HG03280 (cell line): ENCODE data around the gene KCNQ1.

Experiments
- ATAC-seq: cut with Tn5 transposase; IDR thresholded peaks from one replicate; pipeline ENCODE4 v1.9.1; 2021; ENCODE audit warnings: mild to moderate bottlenecking, moderate library complexity; ENCODE audit not compliant: unreplicated experiment

KCNQ1 gene

DNA sequence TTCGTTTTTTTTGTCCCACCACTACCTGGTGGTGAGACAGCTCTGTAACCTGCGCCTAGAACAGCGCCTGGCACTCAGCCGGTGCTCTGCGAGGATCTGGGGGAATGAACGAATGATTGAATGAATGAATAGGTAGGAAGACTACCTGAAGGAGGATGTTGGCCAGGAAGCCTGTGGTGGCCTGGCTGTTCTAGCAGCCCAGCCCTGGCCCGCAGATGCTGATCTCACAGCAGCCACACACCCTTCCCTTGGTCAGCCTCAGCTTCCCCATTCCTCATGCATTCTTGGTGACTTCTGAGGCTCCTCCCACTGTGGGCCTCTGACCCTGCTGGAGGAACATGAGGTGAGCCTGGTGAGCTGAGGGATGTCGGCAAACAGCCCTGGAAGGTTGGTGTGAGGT is 4.2 kb upstream of the KCNQ1 start:
- no peak for ATAC-seq

DNA sequence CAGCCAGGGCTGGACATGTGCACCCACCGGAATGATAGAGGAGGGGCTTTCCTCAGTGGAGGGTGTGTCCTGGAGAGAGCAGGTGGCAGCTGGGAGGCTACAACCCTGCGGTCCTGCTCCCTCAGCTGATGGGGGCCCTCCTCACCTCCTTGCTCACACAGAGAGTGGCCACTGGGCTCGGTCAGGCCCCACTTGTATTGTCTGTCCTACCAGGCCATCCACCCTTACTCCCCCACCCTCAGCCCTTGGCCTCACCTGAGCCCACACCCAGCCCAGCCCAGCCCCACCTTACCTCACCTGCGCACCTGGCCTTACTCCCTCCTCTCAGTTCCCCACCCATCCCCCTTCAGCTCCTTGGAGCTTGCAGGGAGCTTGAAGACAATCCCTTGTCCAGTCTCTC is 3.6 kb upstream of the KCNQ1 start:
- ATAC-seq, result no peak

DNA sequence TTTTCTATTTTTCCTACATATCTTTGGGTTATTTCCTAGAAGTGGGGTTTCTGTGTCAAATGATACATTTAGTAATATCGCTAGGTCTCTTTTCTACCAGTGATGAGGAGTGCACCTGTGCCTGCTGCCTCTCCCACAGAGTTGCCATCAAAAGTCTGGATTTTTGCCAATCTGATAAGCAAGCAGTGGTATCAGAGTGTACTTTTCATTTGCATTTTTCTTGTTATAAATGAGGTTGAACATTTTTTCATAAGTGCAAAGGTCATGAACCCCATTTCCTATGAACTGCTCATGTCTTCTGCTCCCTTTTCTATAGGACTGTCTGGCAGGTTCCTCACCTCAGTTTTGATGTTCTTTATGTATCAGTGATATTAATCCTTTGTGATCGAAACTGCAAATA is 2.2 kb upstream of the KCNQ1 start:
- ATAC-seq, result no peak

DNA sequence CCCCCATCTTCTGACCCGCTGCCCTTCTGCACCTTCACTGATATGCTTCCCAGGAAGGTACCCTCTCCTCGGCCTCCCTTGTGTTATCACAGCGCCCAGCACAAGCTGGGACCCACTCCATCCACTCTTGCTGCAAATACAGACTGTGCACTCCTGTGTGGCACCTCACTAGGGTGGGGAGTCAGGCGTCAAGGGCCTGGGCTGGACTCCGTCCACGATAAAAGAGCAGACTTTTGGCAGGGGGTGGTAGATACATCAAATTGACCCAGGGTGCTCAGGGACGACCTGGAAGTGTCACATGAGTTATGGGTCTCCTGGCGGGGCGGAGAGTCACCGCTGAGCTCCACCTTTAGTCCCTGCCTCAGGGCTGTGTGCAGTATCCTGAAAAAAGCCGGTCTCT is 1.4 kb upstream of the KCNQ1 start:
- ATAC-seq, result no peak

DNA sequence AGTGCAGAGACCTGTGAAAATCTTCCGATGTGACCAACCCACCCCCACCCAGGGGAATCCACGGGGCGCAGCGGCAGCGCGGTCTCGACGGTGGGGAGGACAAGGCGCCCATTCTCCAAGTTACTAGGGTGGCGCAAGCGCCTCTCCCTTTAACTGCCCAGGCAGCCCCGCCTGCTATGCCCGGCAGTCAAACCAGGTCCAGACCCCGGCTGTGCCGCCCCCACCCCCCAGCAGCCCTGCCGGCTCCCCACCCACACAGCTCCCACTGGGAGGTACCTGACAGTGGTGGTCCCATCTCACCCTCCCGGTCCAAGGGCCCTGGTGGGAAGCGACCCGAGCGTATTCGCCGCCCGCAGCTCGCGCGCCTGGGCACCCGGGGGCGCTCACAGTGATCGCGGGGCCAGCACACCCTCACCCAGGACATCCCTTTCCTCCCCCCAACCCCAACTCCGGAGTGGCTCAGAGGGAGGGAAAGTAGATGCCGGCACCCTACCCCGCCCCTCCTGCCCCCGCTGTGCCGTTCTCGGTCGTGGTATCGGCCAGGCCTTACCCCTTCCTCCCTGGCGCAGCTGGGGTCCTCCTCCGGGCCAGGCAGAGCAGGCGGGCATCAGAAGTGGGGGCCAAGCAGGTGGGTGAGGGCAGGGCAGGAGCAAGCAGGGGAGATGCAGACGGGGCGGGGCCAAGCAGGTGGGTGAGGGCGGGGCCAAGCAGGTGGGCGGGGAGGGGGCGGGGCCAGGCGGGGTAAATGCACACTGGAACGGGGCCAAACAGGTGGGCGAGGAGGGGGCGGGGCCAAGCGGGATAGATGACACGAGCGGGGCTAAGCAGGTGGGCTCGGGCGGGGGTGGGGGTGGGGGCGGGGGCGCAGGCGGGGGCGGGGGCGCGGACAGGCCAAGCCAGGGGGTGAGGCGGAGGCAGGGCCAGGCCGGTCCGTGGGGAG is 657 bp upstream of the KCNQ1 start, which contains the start of gene TRPM5:
TSS of gene TRPM5 (minus strand) at position 634 of the 940 bp plus-strand sequence. CDS start 21,478 bp downstream, outside the sequence.
- no peak for ATAC-seq

DNA sequence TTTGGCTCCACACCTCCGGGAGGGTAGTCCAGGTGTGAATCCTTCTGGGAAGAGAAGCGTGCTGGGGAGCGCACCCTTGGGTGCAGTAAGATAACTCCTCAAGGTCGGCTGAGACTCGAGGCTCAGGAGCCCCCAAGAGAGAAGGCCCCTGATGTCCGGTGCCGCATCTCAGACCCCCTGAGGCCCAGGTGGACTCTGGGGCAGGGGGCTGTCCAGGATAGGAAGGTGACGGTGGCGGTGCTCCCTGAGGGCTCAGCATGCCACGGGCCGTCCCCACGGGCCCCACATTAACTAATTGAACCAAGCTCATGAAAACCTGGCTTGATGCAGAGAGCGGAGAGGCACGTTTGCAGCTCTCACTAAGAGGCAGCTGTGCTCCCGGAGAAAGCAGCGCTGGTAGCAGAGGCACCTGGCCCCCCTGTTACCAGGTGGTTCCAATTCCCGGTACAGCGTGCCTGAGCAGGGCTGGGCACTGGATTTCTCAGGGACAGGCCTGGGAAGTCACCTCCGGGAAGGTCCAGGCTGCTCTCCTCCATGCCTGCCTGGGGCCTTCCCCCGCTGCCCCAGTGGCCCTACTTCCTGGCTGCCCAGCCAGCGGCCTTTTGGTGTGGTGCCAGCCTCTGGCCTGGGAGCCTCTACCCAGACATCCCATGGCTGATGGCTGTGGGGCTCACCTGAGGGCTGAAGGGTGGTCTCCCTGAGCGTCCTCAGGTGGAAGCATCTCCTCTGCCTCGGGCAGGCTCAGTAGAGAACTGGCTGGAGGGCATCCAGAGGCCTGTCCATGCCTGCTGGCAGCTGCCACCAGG is 1.1 kb downstream of the KCNQ1 start:
- ATAC-seq, result no peak

DNA sequence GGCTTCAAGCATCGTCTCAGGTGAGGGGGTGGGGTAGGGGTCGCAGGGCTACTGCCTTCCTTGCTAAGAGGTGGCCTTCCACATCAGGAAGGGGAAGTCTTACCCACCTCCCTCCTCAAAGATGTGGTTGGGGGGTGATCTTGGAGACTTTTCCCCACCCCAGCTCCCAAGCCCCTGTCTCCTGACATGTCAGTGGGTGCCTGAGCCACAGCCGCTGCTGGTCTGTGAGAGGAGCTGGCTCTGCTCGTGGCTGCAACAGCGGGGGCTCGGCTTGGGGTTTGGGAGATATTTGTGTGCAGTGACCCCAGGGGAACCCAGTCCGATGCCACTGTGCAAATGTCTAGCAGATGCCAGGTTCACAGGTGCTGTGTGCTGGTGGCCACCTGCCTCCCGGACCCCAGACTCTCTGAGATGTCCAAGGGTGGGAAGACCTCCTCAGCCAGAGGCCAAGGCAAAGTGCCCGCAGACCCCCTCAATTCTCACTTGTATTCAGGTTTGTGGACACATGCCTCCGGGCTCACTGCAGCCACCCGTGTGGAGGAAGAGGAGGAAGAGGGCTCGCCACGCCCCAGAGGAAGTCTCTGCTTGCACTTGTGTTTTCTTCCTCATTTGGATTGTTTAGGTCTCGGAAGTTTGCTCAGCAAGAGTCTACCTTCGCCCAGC is 1.9 kb downstream of the KCNQ1 start:
- no peak for ATAC-seq

DNA sequence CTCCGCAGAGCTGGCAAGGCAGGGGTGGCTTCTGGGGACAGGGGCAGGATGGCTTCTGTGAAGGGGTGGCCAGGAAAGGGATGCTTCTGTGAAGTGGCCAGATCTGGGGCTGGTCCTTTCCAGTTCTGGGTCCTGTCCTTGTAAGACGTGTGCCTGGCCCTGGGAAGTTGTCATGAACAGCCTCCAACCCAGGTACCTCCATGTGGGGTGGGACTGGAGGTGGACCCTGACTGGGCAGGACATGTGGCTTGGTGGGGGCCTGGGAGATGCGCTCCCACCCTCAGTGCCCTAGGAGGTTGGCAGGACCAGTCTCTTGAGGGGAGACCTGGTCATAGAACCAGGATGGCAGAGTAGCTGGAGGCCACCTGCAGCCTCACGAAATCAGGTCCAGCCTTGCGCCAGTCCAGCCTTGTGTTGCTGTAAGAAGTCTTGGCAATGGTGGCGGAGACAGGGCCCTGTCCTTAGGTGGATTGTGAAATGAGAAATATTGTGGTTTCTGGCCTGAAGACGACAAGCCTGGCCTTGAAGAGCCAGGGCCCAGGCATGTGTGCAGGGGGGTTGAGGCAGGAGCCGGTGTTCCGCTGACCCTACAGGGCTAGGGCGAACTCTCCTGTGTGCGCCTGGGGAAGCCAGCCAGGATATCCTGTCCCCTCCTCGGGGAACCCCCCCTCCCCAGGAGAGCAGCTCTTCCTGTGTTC is 2.6 kb downstream of the KCNQ1 start:
- no peak for ATAC-seq

DNA sequence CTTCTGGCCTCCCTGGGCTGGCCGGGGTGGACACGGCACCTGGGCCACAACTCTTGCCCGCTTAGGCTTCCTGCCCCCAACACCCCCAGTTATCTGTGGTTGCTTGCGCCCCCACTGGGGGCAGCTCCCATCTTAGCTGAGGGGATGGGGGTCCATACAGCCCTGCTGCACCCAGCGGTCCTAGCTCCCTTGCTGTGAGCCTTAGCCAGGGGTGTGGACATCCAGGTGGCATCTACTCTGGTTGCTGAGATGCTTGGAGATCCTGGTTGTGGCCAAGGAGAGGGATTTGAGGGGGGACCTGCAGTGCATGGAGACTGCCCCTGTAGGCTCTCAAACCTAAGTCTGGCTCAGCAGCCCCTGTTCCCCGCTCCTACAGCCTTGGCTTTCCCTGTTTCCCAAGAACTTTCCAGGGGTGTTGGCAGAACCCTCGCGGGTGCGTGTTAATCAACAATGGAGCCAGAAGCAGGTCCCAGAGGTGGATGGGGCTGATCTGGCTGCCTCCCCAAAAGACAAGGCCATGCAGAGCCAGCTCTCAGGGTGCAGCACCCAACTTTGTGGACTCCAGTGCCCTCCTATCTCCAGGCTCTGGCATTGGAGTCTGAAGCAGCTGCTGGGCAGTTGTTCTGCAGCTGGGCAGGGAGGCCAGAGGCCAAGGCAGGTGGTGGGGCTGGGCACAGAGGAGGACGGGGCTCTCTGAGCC is 3.3 kb downstream of the KCNQ1 start:
- ATAC-seq, result no peak

DNA sequence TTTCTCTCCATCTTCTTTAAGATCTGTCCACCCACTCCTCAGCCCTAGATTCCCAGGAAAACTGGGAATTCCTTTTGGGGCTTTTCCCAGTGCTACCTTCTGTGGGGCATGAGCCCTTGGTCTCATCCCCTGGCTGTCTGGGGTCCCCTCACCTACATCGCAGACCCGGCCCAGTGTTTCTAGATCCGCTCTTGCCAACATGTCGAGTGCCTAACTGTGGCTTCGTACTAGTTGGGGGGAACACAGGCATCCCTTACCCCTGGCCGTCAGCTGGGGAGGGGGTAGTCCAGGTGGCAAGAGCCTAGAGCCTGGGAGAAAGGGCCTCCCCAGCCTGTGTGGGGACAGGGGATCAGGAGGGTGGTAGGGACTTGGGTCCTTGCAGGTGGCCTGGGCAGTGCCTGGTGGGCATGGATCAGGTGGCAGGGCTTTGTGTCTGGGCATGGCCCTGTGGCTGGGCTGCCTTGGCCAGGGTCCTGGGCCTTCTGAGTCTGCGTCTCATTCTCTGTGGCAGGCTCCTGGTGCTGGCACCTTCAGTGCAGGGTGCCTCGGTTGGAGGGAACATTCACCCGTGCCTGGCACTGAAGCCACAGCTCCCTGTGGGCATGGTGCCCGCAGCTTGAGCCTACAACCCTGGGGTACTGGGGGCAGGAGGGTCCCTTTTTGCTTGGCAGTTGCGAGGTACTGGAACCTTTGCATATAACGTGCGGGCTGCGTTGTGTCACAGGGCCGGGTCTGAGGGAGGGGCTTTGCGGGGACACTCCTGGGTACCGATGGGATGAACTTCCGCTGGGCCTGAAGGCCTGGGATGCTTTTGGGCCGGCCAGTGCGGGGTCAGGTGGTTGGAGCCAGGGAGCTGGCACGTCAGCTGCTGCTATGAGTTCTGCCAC is 4.1 kb downstream of the KCNQ1 start:
- ATAC-seq, result no peak

DNA sequence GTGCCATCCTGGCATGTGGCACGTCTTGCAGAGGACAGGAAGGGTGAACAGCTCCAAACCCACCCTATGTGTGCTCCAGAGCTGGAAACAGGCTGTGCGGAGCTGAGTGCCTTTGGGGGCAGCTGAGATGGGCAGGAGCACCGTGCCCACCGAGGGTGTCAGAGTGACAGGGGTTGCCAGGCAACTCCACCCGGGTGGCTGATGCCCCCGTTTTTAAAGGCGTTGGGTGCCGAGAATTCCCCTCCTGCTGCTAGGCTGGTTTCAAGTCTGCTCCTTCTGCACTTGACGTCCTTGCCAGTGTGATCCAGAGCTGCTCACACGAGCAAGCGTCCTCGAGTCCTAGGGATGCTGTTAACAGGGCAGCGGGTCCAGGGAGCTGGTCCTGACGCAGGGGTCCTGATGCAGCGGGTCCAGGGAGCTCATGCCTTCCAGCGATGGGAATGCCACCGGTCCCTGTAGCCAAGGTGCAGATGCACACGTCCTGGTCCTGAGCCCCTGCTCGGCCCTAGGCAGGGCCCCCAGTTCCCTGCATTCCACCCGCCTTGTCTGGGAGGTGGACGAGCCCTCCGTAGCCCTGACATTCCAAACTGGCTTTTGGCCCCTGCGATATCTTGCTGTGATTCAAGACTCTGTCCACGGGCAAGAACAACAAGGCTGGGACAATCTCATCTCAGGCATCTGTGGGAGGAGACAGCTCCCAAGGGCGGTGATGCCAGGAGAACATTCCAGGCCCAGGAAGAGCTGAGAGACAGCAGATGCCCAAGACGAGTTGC is 4.9 kb downstream of the KCNQ1 start:
- ATAC-seq, result no peak

DNA sequence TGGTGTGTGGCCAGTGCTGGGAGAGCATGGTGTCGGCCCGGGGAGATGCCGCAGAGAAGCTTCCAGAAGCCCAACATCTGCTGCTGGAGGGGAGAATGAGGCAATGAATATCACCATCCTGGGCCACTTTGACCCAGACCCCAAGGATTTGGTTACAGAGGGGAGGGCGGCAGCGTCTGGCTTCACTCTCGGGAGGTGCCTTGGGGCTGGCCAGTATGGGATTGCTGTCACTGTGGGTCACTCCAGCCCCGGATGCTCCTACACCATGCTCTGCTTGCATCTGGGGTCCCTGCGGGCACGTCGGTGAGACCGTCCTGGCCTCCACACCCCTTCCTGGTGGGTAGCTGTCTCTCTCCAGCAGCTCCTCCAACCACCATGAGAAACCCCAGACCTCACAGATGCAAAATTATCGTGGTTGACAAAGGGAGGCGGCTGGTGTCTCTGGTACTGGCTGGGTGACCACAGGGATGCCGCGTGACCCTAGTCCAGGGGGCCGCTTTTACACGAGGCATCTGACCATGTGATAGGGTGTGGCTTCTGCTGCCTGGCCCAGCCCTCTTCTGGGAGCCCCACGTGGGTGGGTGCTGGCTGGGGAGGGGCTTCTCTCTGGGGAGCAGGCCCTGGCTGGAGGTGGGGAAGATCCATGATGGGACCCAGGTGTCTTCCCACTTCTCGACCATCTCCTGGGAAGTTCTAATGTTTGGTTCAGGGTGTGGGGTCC is 5.7 kb downstream of the KCNQ1 start:
- ATAC-seq, result no peak

DNA sequence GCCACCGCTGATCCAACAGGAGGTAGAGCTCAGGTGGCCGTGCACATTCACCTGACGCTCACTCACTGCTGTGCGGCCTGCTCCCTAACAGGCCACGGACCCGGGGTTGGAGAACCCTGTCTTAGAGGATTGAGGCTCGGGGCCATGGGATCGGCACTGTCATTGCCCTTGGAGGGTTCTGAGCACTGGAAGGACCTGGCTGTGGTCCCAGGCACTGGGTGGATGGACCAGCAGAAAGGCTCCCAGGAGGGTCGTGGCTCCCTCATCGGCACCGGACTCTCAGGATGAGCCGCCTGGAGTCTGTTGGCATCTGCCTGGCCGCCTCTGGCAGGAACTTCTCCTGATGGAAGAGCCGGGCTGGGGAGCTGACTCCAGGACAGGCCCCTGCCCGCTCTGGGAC is 6.5 kb downstream of the KCNQ1 start:
- no peak for ATAC-seq

DNA sequence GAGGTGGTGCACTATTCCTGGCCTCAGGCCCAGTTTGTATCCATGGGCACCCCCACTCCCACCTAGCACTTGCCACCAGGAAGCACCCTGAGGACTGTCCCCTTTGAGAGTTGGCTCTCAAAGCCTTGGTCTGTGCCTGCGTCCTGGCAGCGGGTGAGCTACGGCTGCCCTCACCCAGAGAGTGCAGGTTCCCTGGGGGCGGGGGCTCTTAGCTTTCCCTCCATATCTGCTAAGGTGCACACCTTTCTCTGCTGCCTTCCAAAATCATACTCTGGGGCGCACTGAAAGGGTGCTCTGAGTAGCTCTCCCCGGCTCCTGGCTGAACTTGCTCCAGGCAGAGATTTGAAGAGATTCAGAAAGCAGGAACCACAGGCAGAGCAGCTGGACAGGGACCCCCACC is 7.1 kb downstream of the KCNQ1 start:
- no peak for ATAC-seq

DNA sequence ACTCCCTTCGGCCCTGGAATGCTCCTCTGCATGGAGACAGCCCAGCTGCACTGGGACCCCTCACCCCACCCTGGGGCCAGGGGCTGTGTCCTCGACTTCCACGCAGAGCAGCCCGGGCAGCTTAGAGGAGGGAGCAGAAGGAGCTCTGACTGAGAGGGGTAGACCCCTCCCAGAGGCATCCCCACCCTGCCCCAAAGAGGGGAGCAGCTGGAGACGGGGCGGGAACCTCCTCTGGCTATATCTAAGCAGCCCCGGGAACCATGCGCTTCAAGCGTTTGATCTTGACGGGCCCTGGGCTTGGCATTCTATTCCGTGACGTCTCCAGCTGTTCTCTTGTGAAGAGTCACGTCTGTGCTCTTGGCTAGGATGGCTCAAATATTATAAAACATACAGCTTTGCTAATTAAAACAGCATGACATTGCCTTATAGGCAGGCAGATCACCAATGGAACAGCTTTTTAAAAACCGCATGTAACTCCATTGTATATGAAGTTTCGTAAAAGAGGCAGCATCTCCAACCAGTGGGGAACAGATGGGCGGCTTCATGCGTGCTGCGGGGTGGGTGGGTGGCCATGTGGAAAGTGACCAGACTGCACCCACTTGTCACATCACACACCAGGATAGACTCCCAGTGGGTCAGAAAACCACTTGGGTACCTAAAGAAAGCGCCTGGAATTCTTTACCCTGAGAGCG is 7.7 kb downstream of the KCNQ1 start:
- no peak for ATAC-seq

DNA sequence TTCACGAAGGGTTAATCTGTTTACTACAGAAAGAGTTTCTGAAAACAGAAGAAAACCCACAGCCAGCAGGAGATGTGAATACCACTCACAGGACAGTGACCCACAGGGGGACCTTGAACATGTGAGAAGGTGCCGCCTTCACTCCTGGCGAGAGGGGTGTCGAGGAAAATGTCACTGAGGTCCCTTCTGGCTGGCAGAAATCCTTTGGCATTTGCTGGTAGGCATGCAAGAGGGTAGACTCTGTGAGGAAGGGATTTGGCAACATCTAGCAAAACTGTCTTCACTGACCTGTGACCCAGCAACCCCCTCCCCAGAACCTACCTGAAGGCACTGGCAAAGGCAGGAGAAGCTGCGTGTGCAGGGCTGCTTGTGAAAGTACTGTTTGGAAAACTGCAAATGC is 8.6 kb downstream of the KCNQ1 start:
- ATAC-seq, result no peak

DNA sequence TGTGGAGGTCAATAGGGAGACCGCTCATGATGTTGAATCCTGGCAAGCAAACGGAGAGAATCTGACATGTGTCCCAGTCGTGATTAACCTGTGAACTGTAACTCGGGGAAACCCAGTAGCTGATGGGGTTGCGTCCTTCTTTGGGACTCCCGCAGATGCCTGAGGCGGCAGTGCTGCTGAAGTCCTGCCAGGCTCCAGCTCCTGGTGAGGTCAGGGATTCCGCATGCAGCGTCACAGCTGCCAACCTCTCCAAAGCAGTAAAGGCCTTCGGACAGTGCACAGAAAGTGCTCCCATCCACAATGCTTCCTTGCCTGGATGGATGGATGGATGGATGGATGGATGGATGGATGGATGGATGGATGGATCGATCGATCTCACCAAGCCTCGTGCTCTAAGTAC is 13.5 kb downstream of the KCNQ1 start:
- ATAC-seq, result no peak
